H1 (cell line): ENCODE results near the gene IL17REL. TPM values are rescaled to one million over a fixed set of nuclear protein-coding genes. Genes with fewer than 3 reads are reported as not detected.

Experiments used
- CTCF ChIA-PET: fragments of 300-600 bp; sonication (Branson Sonifier 250); formaldehyde crosslinking; loops from one replicate; lab custom pipeline; 2021; ENCODE audit not compliant: partially characterized antibody; lab: Charles Lee
- POLR2A ChIA-PET: fragments of 300-600 bp; sonication (Branson Sonifier 250); formaldehyde crosslinking; loops from one replicate; lab custom pipeline; 2021; ENCODE audit warnings: inconsistent platforms; ENCODE audit not compliant: partially characterized antibody; lab: Charles Lee
- DNase-seq, 2 experiments: peaks; one replicate each; pipeline versions ENCODE4 v3.0.0 to v3.0.0-alpha.2; 2010 to 2022; ENCODE audit warnings: low spot score in 2 of 2, low read depth in 1 of 2, mixed read lengths in 1 of 2
- FAIRE-seq: peaks from 2 replicates; lab custom pipeline; 2011; peaks lifted over from hg19 to GRCh38; lab: Jason Lieb, UNC
- H2AFZ ChIP-seq: 2 replicates; pipeline ENCODE4 v1.8.1; 2012; ENCODE audit warnings: low read length, inconsistent platforms
- H2AK5ac ChIP-seq: 2 replicates; pipeline ENCODE4 v1.6.1; 2013; ENCODE audit warnings: low read depth, low read length
- H2BK120ac ChIP-seq: replicated peaks from 2 replicates; pipeline ENCODE3; 2013; ENCODE audit warnings: low read depth, low read length, inconsistent platforms
- H2BK12ac ChIP-seq: 2 replicates; pipeline ENCODE4 v1.6.1; 2013; ENCODE audit warnings: low read depth, low read length
- H2BK15ac ChIP-seq: 2 replicates; pipeline ENCODE4 v1.6.1; 2013; ENCODE audit warnings: low read length
- H2BK20ac ChIP-seq: 2 replicates; pipeline ENCODE4 v1.6.1; 2013; ENCODE audit warnings: low read length
- H2BK5ac ChIP-seq: 2 replicates; pipeline ENCODE4 v1.6.1; 2013; ENCODE audit warnings: low read depth, low read length
- H3K14ac ChIP-seq: 2 replicates; pipeline ENCODE4 v1.6.1; 2013; ENCODE audit warnings: inconsistent platforms; ENCODE audit not compliant: insufficient read length
- H3K18ac ChIP-seq: 2 replicates; pipeline ENCODE4 v1.6.1; 2013; ENCODE audit warnings: low read length; ENCODE audit errors: extremely low read depth
- H3K23ac ChIP-seq: 2 replicates; pipeline ENCODE4 v1.6.1; 2013; ENCODE audit warnings: inconsistent platforms; ENCODE audit not compliant: insufficient read length
- H3K23me2 ChIP-seq: 2 replicates; pipeline ENCODE4 v1.6.1; 2013; ENCODE audit warnings: low read depth, low read length
- H3K27ac ChIP-seq: 2 replicates; pipeline ENCODE4 v1.6.1; 2011; ENCODE audit warnings: low read depth, low read length, inconsistent platforms
- H3K27me3 ChIP-seq, 4 experiments: replicated peaks in 1 of 4; 1 replicate in 1 of 4; 2 replicates in 3 of 4; pipeline versions ENCODE4 v1.6.1 to v1.8.1; 2011 to 2013; ENCODE audit warnings: low read length in 3 of 4, mild to moderate bottlenecking in 3 of 4, inconsistent platforms in 2 of 4, mixed read lengths in 2 of 4, moderate library complexity in 1 of 4; ENCODE audit not compliant: control insufficient read depth in 3 of 4, insufficient read depth in 3 of 4; ENCODE audit errors: extremely low read depth in 1 of 4
- H3K36me3 ChIP-seq, 4 experiments: 2 replicates each; pipeline versions ENCODE4 v1.6.1 to v1.8.1; 2011 to 2013; ENCODE audit warnings: mild to moderate bottlenecking in 4 of 4, low read length in 3 of 4, moderate library complexity in 2 of 4, control low read depth in 1 of 4, inconsistent platforms in 1 of 4; ENCODE audit not compliant: insufficient read depth in 4 of 4, control insufficient read depth in 2 of 4
- H3K4ac ChIP-seq: replicated peaks from 2 replicates; pipeline ENCODE3; 2013; ENCODE audit warnings: low read length, low read depth, mixed read lengths, inconsistent platforms; ENCODE audit not compliant: insufficient read length
- H3K4me1 ChIP-seq, 4 experiments: replicated peaks in 1 of 4; 1 replicate in 1 of 4; 2 replicates in 3 of 4; pipeline versions ENCODE4 v1.6.1 to v1.8.1; 2011 to 2013; ENCODE audit warnings: low read length in 3 of 4, inconsistent platforms in 2 of 4, mixed read lengths in 1 of 4; ENCODE audit not compliant: insufficient read depth in 4 of 4, control insufficient read depth in 3 of 4
- H3K4me2 ChIP-seq, 2 experiments: 2 replicates each; pipeline versions ENCODE4 v1.6.1 to v1.8.1; 2011 to 2013; ENCODE audit warnings: low read depth in 2 of 2, low read length in 2 of 2, control low read depth in 1 of 2, inconsistent platforms in 1 of 2, mild to moderate bottlenecking in 1 of 2; ENCODE audit not compliant: insufficient read depth in 1 of 2
- H3K4me3 ChIP-seq, 4 experiments: fragments of 200-600, 300-600 bp in 1 of 4; sonication (generic), shearing (Covaris generic), sonication (Bioruptor Twin) in 1 of 4; 2 replicates each; pipeline versions ENCODE4 v1.5.1 to v1.8.1; 2011 to 2016; ENCODE audit warnings: low read length in 4 of 4, low read depth in 3 of 4, control low read depth in 2 of 4, inconsistent platforms in 2 of 4, mild to moderate bottlenecking in 2 of 4, mixed read lengths in 1 of 4, moderate library complexity in 1 of 4; ENCODE audit not compliant: insufficient read depth in 2 of 4; ENCODE audit errors: extremely low read depth in 1 of 4
- H3K56ac ChIP-seq: replicated peaks from 2 replicates; pipeline ENCODE3; 2013; ENCODE audit warnings: low read depth, mild to moderate bottlenecking, mixed read lengths, low read length, inconsistent platforms; ENCODE audit not compliant: insufficient read length
- H3K79me1 ChIP-seq: 2 replicates; pipeline ENCODE4 v1.6.1; 2013; ENCODE audit warnings: low read depth, low read length, control low read depth
- H3K79me2 ChIP-seq, 2 experiments: 2 replicates each; pipeline versions ENCODE4 v1.6.1 to v1.8.1; 2012 to 2013; ENCODE audit warnings: low read length in 2 of 2, mild to moderate bottlenecking in 2 of 2, inconsistent platforms in 1 of 2; ENCODE audit not compliant: insufficient read depth in 2 of 2, control insufficient read depth in 1 of 2
- H3K9ac ChIP-seq, 4 experiments: replicated peaks in 1 of 4; 1 replicate in 1 of 4; 2 replicates in 3 of 4; pipeline versions ENCODE4 v1.6.1 to v1.8.1; 2011 to 2013; ENCODE audit warnings: low read depth in 3 of 4, low read length in 3 of 4, control low read depth in 2 of 4, mild to moderate bottlenecking in 2 of 4, moderate library complexity in 2 of 4, inconsistent platforms in 1 of 4; ENCODE audit errors: extremely low read depth in 1 of 4
- H3K9me3 ChIP-seq, 2 experiments: 2 replicates each; pipeline versions ENCODE4 v1.6.1 to v1.8.1; 2012 to 2013; ENCODE audit warnings: mild to moderate bottlenecking in 2 of 2, moderate library complexity in 2 of 2, control low read depth in 1 of 2, inconsistent platforms in 1 of 2, low read depth in 1 of 2, low read length in 1 of 2, mixed read lengths in 1 of 2; ENCODE audit not compliant: insufficient read depth in 2 of 2
- H4K20me1 ChIP-seq, 2 experiments: replicated peaks in 1 of 2; 2 replicates each; pipeline versions ENCODE3 to v1.8.1; 2011 to 2013; ENCODE audit warnings: inconsistent platforms in 2 of 2, low read length in 2 of 2, mild to moderate bottlenecking in 1 of 2; ENCODE audit not compliant: insufficient read depth in 2 of 2, control insufficient read depth in 1 of 2
- H4K5ac ChIP-seq: 2 replicates; pipeline ENCODE4 v1.6.1; 2013; ENCODE audit warnings: low read length, low read depth, mixed read lengths, inconsistent platforms; ENCODE audit not compliant: insufficient read length
- H4K8ac ChIP-seq: 2 replicates; pipeline ENCODE4 v1.8.0; 2013; ENCODE audit warnings: mild to moderate bottlenecking, moderate library complexity, low read length, inconsistent platforms; ENCODE audit not compliant: insufficient read depth; ENCODE audit errors: extremely low read depth
- H4K91ac ChIP-seq: replicated peaks from 2 replicates; pipeline ENCODE3; 2013; ENCODE audit warnings: low read length, mixed read lengths, inconsistent platforms; ENCODE audit not compliant: insufficient read length
- ASH2L ChIP-seq: fragments of 200-600, 300-600 bp; sonication (generic); IDR thresholded peaks from one replicate; pipeline ENCODE4 v1.7.1; 2017; ENCODE audit warnings: low read length
- CBX8 ChIP-seq: fragments of 300-800, 300-1000 bp; sonication (generic); IDR thresholded peaks from 2 replicates; pipeline ENCODE4 v1.7.1; 2016; ENCODE audit warnings: low read depth, low read length, borderline replicate concordance
- HDAC2 ChIP-seq, 2 experiments: fragments of 300-600 bp in 1 of 2; sonication (generic) in 1 of 2; IDR thresholded peaks; 2 replicates each; pipeline ENCODE4 v1.6.1; 2011 to 2012; ENCODE audit warnings: low read depth in 2 of 2, low read length in 2 of 2, mild to moderate bottlenecking in 2 of 2, moderate library complexity in 2 of 2, borderline replicate concordance in 1 of 2, inconsistent platforms in 1 of 2
- JUND ChIP-seq: IDR thresholded peaks from 2 replicates; pipeline ENCODE4 v1.6.1; 2011; ENCODE audit warnings: mild to moderate bottlenecking, improper control_type of control experiment, low read length
- POU5F1 ChIP-seq: IDR thresholded peaks from 2 replicates; pipeline ENCODE4 v1.6.1; 2011; ENCODE audit warnings: low read depth, mild to moderate bottlenecking, low read length, moderate library complexity
- RAD21 ChIP-seq, 2 experiments: IDR thresholded peaks in 1 of 2; conservative IDR thresholded peaks in 1 of 2; 2 replicates each; pipeline ENCODE4 v1.6.1; 2011; ENCODE audit warnings: low read depth in 2 of 2, low read length in 2 of 2, improper control_type of control experiment in 1 of 2, inconsistent platforms in 1 of 2, mild to moderate bottlenecking in 1 of 2, moderate library complexity in 1 of 2
- SIX5 ChIP-seq: IDR thresholded peaks from 2 replicates; pipeline ENCODE4 v1.6.1; 2011; ENCODE audit warnings: mild to moderate bottlenecking, low read depth, low read length
- SP1 ChIP-seq: IDR thresholded peaks from 2 replicates; pipeline ENCODE4 v1.6.1; 2011; ENCODE audit warnings: low read depth, low read length
- TBP ChIP-seq: IDR thresholded peaks from 2 replicates; pipeline ENCODE4 v1.6.1; 2011; ENCODE audit warnings: low read depth, low read length, improper control_type of control experiment
- ZNF274 ChIP-seq: IDR thresholded peaks from 2 replicates; pipeline ENCODE4 v1.7.0; 2012; ENCODE audit warnings: low read length, borderline replicate concordance; ENCODE audit errors: extremely low read depth
- WGBS, 2 experiments: shearing (Covaris generic) in 1 of 2; methylation state at CpG; one replicate each; pipeline versions ENCODE4 v1.1.6 to v1.1.7; 2013 to 2015; ENCODE audit warnings: low lambda C conversion rate in 2 of 2, mixed read lengths in 2 of 2, inconsistent platforms in 1 of 2, low coverage in 1 of 2, missing lambda C conversion rate in 1 of 2; ENCODE audit not compliant: insufficient replicate concordance in 2 of 2, insufficient coverage in 1 of 2, insufficient read length in 1 of 2; ENCODE audit errors: extremely low coverage in 1 of 2, missing lambda C conversion rate in 1 of 2; 5-methylcytosine and 5-hydroxymethylcytosine counted together
- polyA plus RNA-seq, 7 experiments: library from polyadenylated mRNA; depleted of rRNA in 3 of 7; stranded (reverse) in 5 of 7; unstranded in 2 of 7; fragments of >200 nt in 5 of 7; fragments of 200-250 nt in 2 of 7; gene quantifications; 1 replicate in 5 of 7; 2 replicates in 1 of 7; 4 replicates in 1 of 7; pipeline versions ENCODE4 v1.2.1 to v1.2.3, GENCODE V29; 2011 to 2013; ENCODE audit warnings: missing spikeins in 2 of 7, mixed read lengths in 2 of 7
- total RNA-seq: library from RNA; stranded (reverse); fragmentation: NEBNext Ultra II Directional; extraction: Animal tissue kit (Norgen Biotek cat#: 25700); gene quantifications from 2 replicates; pipeline ENCODE4 v1.2.1, GENCODE V29; 2021
- TF ChIP-seq, protein P1 (sequence below): IDR thresholded peaks from 2 replicates; pipeline ENCODE4 v1.6.1; 2011; ENCODE audit warnings: low read length, improper control_type of control experiment
- TF ChIP-seq, protein P2 (sequence below): IDR thresholded peaks from 2 replicates; pipeline ENCODE4 v1.6.1; 2012; ENCODE audit warnings: inconsistent platforms

The IL17REL gene
- total and polyA plus RNA-seq, 2 of the 8 experiments (the other 6 are each of a cell fraction or from before 2014, with no cell fraction given), result 0.15 to 0.20 TPM

DNA sequence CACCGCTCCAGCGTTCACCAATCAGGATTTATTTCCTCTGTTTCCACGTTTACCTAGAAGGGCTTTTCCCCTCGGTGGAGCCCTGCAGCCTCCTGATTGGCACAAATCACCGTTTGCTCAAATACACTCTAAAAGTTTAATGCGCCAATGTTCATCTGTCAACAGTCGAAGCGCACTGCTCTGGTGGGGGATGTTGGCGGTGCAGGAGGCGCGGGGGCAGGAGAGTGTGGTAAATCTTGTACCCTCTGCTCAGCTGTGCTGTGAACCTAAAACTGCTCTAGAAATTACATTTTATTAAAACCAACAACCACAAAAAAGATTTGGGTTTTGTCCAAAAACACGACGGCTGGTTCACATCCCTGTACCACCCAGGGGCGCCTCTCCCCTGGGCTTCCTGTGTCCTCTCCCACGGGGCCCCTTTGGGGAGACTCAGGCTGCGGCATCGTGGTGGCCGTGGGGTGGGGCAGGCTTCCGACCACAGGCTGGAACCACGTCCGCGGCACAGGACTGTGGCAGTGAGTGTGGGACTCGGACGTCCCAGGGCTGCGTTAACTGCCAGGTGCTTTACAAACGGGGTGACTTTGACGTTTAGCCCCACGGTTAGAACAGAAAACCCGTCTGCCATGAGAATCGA, 32.0 kb upstream of the IL17REL start:
- Histone ChIP-seq H4K8ac (peak overlapping the region; percentile 68; the same call in 1 of the 2 replicates), H2BK5ac (no peak overlapping the region), H3K4me3 (no peak overlapping the region), H4K91ac (no peak overlapping the region), H2BK15ac (no peak overlapping the region), H3K9me3 (peaks cover 0 to 5% of the 10 kb centered on the region in 2 experiments; a peak in 2 of 4 replicates), H3K23ac (no peak overlapping the region), H4K5ac (no peak overlapping the region), H2AFZ (no peak overlapping the region), H3K4ac (no peak overlapping the region), H3K18ac (no peak overlapping the region), H2AK5ac (no peak overlapping the region), H3K27me3 (no peaks in the 10 kb centered on the region), H3K14ac (no peak overlapping the region), H4K20me1 (no peaks in the 10 kb centered on the region), H2BK120ac (no peak overlapping the region), H3K9ac (no peak overlapping the region), H3K56ac (no peak overlapping the region), H3K4me2 (no peak overlapping the region), H3K4me1 (no peaks in the 10 kb centered on the region; a peak in 1 of 7 replicates), H3K23me2 (no peaks in the 10 kb centered on the region), H3K27ac (no peak overlapping the region), H3K79me2 (no peaks in the 10 kb centered on the region), H2BK12ac (no peak overlapping the region), H2BK20ac (no peak overlapping the region), H3K79me1 (no peaks in the 10 kb centered on the region), H3K36me3 (no peaks in the 10 kb centered on the region)
- ChIA-PET POLR2A (interaction anchor here (0.8 kb wide), 1 partner anchor 31 kb away, joined by 3 read pairs; no protein-coding TSS in a partner anchor), CTCF (interaction anchor here (2.5 kb wide), 1 partner anchor 15 kb away, joined by 8 read pairs; no protein-coding TSS in a partner anchor)
- DNase-seq (no peak), FAIRE-seq (no peak)
- WGBS, 2 experiments, result 89% methylated on average over 30 of the region's 30 CpGs; no CpG with 5 or more reads in 1 of the 2 experiments
- no peak for TF ChIP-seq ZNF274
- TF ChIP-seq JUND, result no peak
- TF ChIP-seq ASH2L, result no peak
- TF ChIP-seq SP1, result no peak
- TF ChIP-seq TBP, result no peak
- TF ChIP-seq HDAC2 (IDR thresholded peaks at IDR 0.05; ENCODE audit: borderline replicate concordance in 1 of 2, low read depth in 2 of 2, low read length in 2 of 2), result no peak
- no peak for TF ChIP-seq RAD21 (IDR thresholded peaks at IDR 0.05 in 1 of 2, conservative IDR thresholded peaks at IDR 0.05 in 1 of 2; ENCODE audit: low read depth in 2 of 2, low read length in 2 of 2)
- TF ChIP-seq CBX8, result no peak
- TF ChIP-seq, protein P1, sequence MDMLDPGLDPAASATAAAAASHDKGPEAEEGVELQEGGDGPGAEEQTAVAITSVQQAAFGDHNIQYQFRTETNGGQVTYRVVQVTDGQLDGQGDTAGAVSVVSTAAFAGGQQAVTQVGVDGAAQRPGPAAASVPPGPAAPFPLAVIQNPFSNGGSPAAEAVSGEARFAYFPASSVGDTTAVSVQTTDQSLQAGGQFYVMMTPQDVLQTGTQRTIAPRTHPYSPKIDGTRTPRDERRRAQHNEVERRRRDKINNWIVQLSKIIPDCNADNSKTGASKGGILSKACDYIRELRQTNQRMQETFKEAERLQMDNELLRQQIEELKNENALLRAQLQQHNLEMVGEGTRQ, result no peak
- TF ChIP-seq SIX5, result no peak
- TF ChIP-seq, protein P2, sequence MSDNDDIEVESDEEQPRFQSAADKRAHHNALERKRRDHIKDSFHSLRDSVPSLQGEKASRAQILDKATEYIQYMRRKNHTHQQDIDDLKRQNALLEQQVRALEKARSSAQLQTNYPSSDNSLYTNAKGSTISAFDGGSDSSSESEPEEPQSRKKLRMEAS, result no peak
- TF ChIP-seq POU5F1, result no peak
